HG03175 (cell line): ENCODE data around the gene SEC22C.

Experiments
- ATAC-seq: cut with Tn5 transposase; IDR thresholded peaks from one replicate; pipeline ENCODE4 v1.9.1; 2021; ENCODE audit warnings: mild to moderate bottlenecking, moderate library complexity; ENCODE audit not compliant: unreplicated experiment

Gene SEC22C

GRCh38 chr3:42501321-42501680, 80.5 kb downstream of the SEC22C start:
- ATAC-seq, result no peak

- no peak for ATAC-seq
Observed at GRCh38 chr3:42500909-42501308, 80.9 kb downstream of the SEC22C start.

GRCh38 chr3:42500091-42500490, 81.7 kb downstream of the SEC22C start:
- ATAC-seq, result no peak

- ATAC-seq, result no peak
Observed at GRCh38 chr3:42499478-42499871, 82.3 kb downstream of the SEC22C start.

GRCh38 chr3:42498791-42499477, 82.8 kb downstream of the SEC22C start:
- no peak for ATAC-seq

GRCh38 chr3:42498034-42498433, 83.7 kb downstream of the SEC22C start:
- no peak for ATAC-seq
